ENCODE measurements around the gene NEK8.
"Not testable (repeated sequence)": the region's sequence is repeated elsewhere in the genome, so short reads cannot be mapped to it uniquely, and the experiment has no call there.

Gene NEK8

GRCh38 chr17:28760601-28761562, 32.3 kb downstream of the NEK8 start:
- peak in 26 of 56 donors; percentile 13 to 72 (median 34) for DNase-seq

GRCh38 chr17:28763137-28763799, 34.7 kb downstream of the NEK8 start:
- DNase-seq, result peak in 2 of 56 donors; percentile 34 to 50

GRCh38 chr17:28763804-28764266, 35.2 kb downstream of the NEK8 start:
- peak in 31 of 56 donors; percentile 12 to 90 (median 43) for DNase-seq

- DNase-seq, result peak in 3 of 56 donors; percentile 3 to 25 (median 5)
Measured at GRCh38 chr17:28765038-28765437, 36.5 kb downstream of the NEK8 start.

- no peak for DNase-seq
Measured at GRCh38 chr17:28773736-28774135, 45.1 kb downstream of the NEK8 start.

GRCh38 chr17:28774206-28774605, 45.6 kb downstream of the NEK8 start:
- DNase-seq, result no peak

GRCh38 chr17:28777178-28777577, 48.6 kb downstream of the NEK8 start:
- no peak for DNase-seq

GRCh38 chr17:28779601-28780000, 51.0 kb downstream of the NEK8 start:
- not testable (repeated sequence) for DNase-seq

- no peak for DNase-seq
Measured at GRCh38 chr17:28783161-28783560, 54.6 kb downstream of the NEK8 start.

- no peak for DNase-seq
Measured at GRCh38 chr17:28788100-28788499, 59.5 kb downstream of the NEK8 start.

Measured in amygdala (tissue), 56 donors.